Erythroblast (primary cell): ENCODE results near the gene ITGB1.

Experiments
- DNase-seq, 2 experiments: peaks; one replicate each; lab custom pipeline; 2025; lab: John Stamatoyannopoulos, UW
- GATA1 ChIP-seq: IDR thresholded peaks from 2 replicates; pipeline ENCODE4 v1.6.1; 2011; ENCODE audit warnings: low read depth, mild to moderate bottlenecking, control low read depth, low read length, moderate library complexity
- POLR2A ChIP-seq: IDR thresholded peaks from 2 replicates; pipeline ENCODE4 v1.6.1; 2011; ENCODE audit warnings: mild to moderate bottlenecking, low read length

The ITGB1 gene

DNA sequence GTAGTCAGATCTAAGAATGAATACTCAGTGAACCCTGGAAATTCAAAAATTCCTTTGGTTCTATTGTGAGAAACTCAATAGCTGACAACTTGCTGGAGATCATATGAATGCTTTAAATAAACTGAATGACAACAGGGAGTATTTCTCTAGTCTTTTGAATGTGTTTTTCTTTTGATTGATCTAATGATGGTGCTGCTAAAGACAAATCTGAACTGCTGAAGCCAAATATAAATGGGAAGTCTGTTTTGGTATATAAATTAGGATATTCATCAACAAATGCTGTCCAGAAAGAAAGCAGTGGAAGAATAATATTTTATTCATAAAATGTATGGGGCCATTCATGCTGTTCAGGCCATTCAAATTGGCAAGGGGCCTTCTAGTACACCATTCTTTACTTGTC is 79.4 kb downstream of the ITGB1 start:
- no peak for DNase-seq
- TF ChIP-seq POLR2A (no peak), GATA1 (no peak)

DNA sequence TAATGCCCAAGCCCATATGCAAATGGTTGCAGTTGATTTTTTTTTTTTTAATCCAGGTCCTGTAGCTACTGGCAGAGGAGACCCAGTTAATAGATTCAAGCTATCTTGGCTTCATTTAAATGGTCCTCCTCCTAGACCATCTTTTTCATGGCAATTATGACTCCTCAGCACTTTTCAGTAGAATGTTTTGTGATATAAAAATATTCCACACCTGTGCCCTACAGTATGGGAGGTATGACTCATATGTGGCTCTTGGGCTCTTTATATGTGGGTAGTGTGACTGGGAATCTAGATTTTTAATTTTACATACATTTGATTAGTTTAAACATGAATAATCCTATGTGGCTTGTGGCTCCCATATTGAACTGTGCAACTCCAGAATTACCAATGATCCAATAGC is 80.1 kb downstream of the ITGB1 start:
- DNase-seq, result no peak
- no peak for TF ChIP-seq POLR2A
- TF ChIP-seq GATA1, result no peak

DNA sequence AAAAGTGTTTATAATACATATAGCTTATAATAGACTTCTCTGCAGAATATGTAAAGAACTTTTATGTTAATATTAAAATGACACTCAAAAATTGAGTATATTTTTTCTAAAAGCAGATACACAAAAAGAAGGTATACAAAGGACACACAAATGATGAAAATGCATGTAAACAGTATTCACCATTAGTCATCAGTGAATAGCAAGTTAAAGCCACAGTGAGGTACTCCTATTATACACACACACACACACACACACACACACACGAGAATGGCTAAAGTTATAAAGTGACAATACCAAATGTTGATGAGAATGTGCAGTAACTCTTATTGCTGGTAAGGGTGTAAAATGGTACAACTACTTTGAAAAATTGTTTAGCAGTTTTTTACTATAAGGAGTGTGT is 92.9 kb downstream of the ITGB1 start:
- TF ChIP-seq POLR2A (no peak), GATA1 (no peak)
- no peak for DNase-seq

DNA sequence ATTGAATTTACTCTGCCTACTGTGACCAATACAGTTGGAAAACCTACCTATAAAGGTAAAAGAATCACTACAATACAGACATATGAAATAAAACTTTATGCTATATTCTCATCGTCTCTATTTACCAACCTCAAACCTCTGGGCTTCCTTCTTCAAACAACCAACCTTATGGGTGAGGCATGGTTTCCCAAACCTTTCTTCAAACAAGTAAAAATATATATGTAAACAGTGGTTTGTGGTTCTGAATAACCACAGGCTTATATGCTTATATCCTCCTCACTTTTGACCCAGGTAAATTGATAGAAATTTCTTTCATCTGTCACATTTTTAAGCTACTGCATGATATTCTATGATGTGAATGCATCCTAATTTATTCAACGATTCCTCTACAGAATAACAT is 103.6 kb downstream of the ITGB1 start:
- TF ChIP-seq POLR2A (no peak), GATA1 (no peak)

DNA sequence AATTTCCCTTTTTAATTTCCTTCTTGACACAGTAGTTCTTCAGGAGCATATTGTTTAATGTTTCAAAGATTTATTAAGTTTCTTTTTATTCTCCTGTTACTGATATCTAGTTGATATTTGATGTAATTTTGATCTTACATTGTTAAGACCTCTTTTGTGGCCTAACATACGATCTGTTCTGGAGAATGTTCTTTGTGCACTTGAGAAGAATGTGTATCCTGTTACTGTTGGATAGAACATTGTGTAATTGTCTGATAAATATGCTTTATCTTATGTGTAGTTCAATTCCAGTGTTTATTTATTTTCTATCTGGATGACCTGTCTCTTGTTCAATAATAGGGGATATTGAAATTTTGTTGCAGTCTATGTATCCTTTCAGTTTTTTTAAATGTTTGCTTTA is 106.7 kb downstream of the ITGB1 start:
- no peak for TF ChIP-seq POLR2A
- no peak for TF ChIP-seq GATA1

More for the DNA sequence above, 103.6 kb downstream of the ITGB1 start:
- no peak for DNase-seq

More for the DNA sequence above, 106.7 kb downstream of the ITGB1 start:
- DNase-seq, result no peak
